Right lobe of liver (tissue), 4 donors: ENCODE data around the gene F8.

Source experiments
- CTCF ChIP-seq, 4 donors: fragments of 200-600 bp in 3 of 4; fragments of 450-650 bp in 1 of 4; IDR thresholded peaks; one replicate each; pipeline versions ENCODE4 v1.5.1 to v1.8.0; 2016 to 2022; ENCODE audit warnings: antibody characterized with exemption in 4 of 4, mild to moderate bottlenecking in 2 of 4
- POLR2A ChIP-seq: fragments of 450-650 bp; IDR thresholded peaks from one replicate; pipeline ENCODE4 v1.6.1; 2017; ENCODE audit warnings: antibody characterized with exemption, mild to moderate bottlenecking
- donor health status: DM: no; HTN: no; CAD: no.
- donor health status: DM: no; HTN: no; CAD: no.
- donor health status: DM: no; HTN: yes; CAD: no.

- TF ChIP-seq CTCF (IDR thresholded peaks at IDR 0.05) (no peak), POLR2A (no peak)
Measured at GRCh38 chrX:154804261-154804956, 218.1 kb downstream of the F8 start.
